ENCODE data around the gene ABCA2. TPM values are rescaled to one million over a fixed set of nuclear protein-coding genes. Genes with fewer than 3 reads are reported as not detected.

ABCA2 gene
- total and polyA plus RNA-seq, 8 donors = 7.3 to 385 (median 44.2) TPM

DNA sequence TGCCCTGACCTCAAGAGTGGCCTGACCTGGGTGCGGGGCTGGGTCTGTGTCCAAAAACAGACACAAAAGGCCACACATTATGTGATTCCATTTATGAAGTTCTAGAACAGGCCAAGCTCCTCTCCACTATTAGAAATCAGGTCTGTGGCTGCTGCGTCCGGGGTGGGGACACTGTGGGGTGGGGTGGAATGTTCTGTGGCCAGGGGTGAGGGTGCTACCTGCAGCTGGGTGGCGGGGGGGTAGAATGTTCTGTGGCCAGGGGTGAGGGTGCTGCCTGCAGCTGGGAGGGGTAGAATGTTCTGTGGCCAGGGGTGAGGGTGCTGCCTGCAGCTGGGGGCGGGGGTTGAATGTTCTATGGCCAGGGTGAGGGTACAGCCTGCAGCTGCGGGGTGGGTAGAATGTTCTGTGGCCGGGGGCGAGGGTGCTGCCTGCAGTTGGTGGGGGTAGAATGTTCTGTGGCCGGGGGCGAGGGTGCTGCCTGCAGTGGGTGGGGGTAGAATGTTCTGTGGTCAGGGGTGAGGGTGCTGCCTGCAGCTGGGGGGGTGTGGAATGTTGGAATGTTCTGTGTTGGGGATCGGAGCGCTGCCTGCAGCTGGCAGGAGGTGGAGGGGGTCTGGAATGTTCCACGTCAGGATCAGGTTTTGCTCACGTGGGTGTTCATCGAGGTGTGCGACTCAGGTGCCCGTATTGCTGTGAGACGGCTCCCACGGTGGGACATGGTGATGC lies 67.7 kb downstream of the ABCA2 start:
- intact Hi-C loops (cut with DNase I; ENCODE audit: low total_unique reads) = no loop called here
- no peak for DNase-seq
- peaks cover 18 to 25% (median 23%) of the 10 kb centered on the region in 4 donors for H3K4me1 ChIP-seq
- H3K4me3 ChIP-seq = no peak overlapping the region
- H3K9me3 ChIP-seq = no peaks in the 10 kb centered on the region
- WGBS, 5 donors = 71 to 83% (median 81%) methylated on average over 16 to 19 of the region's 19 CpGs
- peak overlapping the region in 2 of 5 donors; percentile 9 to 38 for H3K27ac ChIP-seq
- no peaks in the 10 kb centered on the region for H3K36me3 ChIP-seq
- TF ChIP-seq, protein P1, sequence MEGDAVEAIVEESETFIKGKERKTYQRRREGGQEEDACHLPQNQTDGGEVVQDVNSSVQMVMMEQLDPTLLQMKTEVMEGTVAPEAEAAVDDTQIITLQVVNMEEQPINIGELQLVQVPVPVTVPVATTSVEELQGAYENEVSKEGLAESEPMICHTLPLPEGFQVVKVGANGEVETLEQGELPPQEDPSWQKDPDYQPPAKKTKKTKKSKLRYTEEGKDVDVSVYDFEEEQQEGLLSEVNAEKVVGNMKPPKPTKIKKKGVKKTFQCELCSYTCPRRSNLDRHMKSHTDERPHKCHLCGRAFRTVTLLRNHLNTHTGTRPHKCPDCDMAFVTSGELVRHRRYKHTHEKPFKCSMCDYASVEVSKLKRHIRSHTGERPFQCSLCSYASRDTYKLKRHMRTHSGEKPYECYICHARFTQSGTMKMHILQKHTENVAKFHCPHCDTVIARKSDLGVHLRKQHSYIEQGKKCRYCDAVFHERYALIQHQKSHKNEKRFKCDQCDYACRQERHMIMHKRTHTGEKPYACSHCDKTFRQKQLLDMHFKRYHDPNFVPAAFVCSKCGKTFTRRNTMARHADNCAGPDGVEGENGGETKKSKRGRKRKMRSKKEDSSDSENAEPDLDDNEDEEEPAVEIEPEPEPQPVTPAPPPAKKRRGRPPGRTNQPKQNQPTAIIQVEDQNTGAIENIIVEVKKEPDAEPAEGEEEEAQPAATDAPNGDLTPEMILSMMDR (IDR thresholded peaks at IDR 0.05) = no peak
- TF ChIP-seq POLR2AphosphoS5 (IDR thresholded peaks at IDR 0.05) (no peak), POLR2A (IDR thresholded peaks at IDR 0.05) (no peak), EP300 (IDR thresholded peaks at IDR 0.05) (no peak)
- no peaks in the 10 kb centered on the region for H3K27me3 ChIP-seq

DNA sequence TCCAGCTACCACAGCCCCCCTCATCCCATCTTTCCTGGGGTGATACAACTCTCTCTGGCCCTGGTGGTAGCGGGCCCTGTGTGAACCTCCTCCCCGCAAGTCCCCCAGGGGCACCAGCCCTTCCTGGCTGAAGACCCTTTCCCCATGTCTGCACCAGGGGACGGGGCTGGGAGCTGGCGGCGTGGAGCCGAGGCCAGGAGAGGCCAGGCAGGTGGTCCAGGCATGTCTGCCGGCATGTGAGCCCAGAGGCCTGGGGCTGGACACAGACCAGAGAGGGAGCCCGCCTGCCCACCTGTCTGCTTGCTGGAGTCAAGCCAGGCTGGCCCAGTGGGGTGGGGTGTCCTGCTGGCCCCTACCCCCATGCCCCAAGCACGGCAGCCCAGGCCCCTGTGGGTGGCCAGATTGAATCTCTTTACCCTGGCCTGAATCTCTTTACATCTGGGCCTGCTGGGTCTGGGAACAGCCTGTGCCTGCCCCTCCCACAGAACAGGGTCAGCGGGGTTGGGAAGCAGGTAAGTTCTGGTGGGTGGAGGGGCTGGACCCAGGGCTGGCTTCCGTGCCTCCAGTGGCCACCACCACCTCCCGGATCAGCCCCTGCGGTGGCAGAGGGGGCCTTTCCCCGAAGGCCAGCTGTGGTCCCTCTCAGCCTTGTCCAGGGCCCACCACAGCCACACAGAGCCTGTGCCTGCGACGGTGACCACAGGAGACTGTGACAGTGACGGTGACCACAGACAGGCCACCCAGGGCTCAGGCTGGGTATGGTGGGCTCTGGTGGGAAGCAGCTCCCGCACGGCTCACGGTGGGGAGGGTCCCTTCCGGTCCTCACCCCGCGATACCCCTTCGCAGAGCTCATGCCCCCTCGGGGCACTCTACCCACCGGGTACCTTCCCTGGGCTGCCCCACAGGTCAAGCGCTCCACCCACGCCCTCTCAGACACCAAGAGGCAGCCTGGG lies 68.9 kb downstream of the ABCA2 start:
- H3K4me3 ChIP-seq = no peak overlapping the region
- H3K4me1 ChIP-seq = peaks cover 13 to 19% (median 17%) of the 10 kb centered on the region in 4 donors
- no peaks in the 10 kb centered on the region for H3K9me3 ChIP-seq
- DNase-seq = no peak
- intact Hi-C loops (cut with DNase I; ENCODE audit: low total_unique reads) = loop anchor here (10.0 kb wide), 1 partner anchor 66 kb away; the partner anchor contains the start of gene ABCA2
- no peaks in the 10 kb centered on the region for H3K36me3 ChIP-seq
- 84 to 89% (median 87%) methylated on average over 18 to 28 of the region's 28 CpGs for WGBS, 5 donors
- no peaks in the 10 kb centered on the region for H3K27me3 ChIP-seq
- TF ChIP-seq POLR2AphosphoS5 (IDR thresholded peaks at IDR 0.05) = no peak
- TF ChIP-seq POLR2A (IDR thresholded peaks at IDR 0.05) = no peak
- no peak for TF ChIP-seq EP300 (IDR thresholded peaks at IDR 0.05)
- TF ChIP-seq, protein P1 (IDR thresholded peaks at IDR 0.05) = no peak
- H3K27ac ChIP-seq = peak overlapping the region in 1 of 5 donors; percentile 9

DNA sequence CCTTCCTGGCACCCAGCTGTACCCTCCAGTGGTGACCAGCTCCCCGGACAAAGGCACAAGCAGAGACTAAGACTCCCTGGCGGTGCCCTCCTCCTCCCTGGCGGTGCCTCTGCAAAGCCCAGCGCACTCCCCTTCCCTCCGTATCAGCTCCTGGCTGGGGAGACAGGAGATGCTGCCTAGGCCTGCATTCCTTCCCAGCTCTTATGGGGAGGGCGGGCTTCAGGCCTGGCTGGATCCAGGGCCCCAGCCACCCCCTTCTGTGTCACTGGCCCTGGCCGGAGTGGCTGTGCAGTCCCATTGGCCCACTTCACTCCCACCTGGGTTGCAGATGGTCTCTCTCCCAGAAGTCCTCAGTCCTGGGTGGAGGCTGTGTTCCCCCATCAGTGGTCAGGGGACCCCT lies 69.6 kb downstream of the ABCA2 start:
- no peaks in the 10 kb centered on the region for H3K9me3 ChIP-seq
- no peak overlapping the region for H3K27ac ChIP-seq
- TF ChIP-seq POLR2AphosphoS5 (IDR thresholded peaks at IDR 0.05) (no peak), POLR2A (IDR thresholded peaks at IDR 0.05) (no peak), EP300 (IDR thresholded peaks at IDR 0.05) (no peak)
- TF ChIP-seq, protein P1 (IDR thresholded peaks at IDR 0.05) = no peak
- 86 to 97% (median 91%) methylated on average over 7 of the region's 7 CpGs for WGBS, 5 donors
- H3K27me3 ChIP-seq = no peaks in the 10 kb centered on the region
- no peak overlapping the region for H3K4me3 ChIP-seq
- DNase-seq = no peak
- H3K36me3 ChIP-seq = no peaks in the 10 kb centered on the region
- intact Hi-C loops (cut with DNase I; ENCODE audit: low total_unique reads) = loop anchor here (10.0 kb wide), 1 partner anchor 66 kb away; the partner anchor contains the start of gene ABCA2
- H3K4me1 ChIP-seq = peaks cover 9 to 16% (median 12%) of the 10 kb centered on the region in 4 donors

DNA sequence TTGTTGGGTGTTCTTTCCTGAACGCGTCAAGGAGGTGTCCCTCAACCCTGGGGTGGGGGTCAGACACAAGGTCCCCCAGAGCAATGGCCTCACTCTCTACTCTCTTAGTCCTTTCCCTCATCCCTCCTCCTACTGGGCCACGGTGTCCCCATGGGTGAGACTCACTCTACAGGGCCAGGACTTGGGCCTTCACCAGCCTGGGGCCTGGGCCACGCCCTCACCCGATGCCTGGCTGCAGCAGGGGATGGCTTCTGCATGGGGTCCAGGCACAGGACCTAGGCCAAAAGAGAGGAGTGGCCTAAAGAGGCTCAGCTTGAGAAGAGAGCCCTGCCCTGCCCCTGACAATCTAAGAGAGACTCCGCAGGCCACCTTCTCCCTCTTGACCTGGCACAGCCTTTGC lies 70.1 kb downstream of the ABCA2 start:
- Histone ChIP-seq H3K27ac (no peak overlapping the region), H3K36me3 (no peaks in the 10 kb centered on the region), H3K4me1 (peaks cover 9 to 16% (median 12%) of the 10 kb centered on the region in 4 donors), H3K9me3 (no peaks in the 10 kb centered on the region), H3K4me3 (no peak overlapping the region), H3K27me3 (no peaks in the 10 kb centered on the region)
- no peak for DNase-seq
- WGBS, 5 donors = 86 to 94% (median 91%) methylated on average over 6 of the region's 6 CpGs
- intact Hi-C loops (cut with DNase I; ENCODE audit: low total_unique reads) = loop anchor here (10.0 kb wide), 1 partner anchor 67 kb away; the partner anchor contains the start of gene ABCA2
- no peak for TF ChIP-seq EP300 (IDR thresholded peaks at IDR 0.05)
- TF ChIP-seq POLR2AphosphoS5 (IDR thresholded peaks at IDR 0.05) = no peak
- TF ChIP-seq, protein P1 (IDR thresholded peaks at IDR 0.05) = no peak
- no peak for TF ChIP-seq POLR2A (IDR thresholded peaks at IDR 0.05)

Data from stomach (tissue), 9 donors.